Stimulated activated CD4-positive, alpha-beta T cell treated with anti-CD3 and anti-CD28 coated beads, Interleukin-15, amount 100 ng/mL, for 24 hours (primary cell): Measurements from ENCODE around the gene RAB27B.

Experiments used
- DNase-seq: peaks from one replicate; pipeline ENCODE4 v3.0.0-alpha.2; 2020

Gene RAB27B

GRCh38 chr18:54916507-54916906, 88.2 kb downstream of the RAB27B start:
- no peak for DNase-seq

GRCh38 chr18:54918060-54918459, 89.8 kb downstream of the RAB27B start:
- DNase-seq, result no peak

DNA sequence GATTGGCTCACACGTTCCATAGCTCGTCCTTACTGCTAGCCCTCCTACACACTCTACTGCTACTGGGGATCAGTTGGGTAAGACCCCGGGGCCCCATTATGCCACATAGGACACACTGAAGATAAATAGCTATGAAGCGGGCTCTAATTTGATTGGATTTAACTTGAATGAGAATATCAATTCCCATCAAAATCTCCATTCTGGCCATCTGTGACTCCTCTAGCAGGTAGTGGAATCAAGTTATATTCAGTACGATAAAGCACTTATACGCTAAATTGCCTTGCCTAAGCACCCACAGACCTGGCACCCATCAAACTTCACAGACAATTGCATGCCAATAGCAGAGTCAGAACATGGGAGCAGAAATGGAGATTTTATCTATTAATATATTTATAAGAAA, 91.1 kb downstream of the RAB27B start:
- DNase-seq, result no peak

GRCh38 chr18:54923339-54923956, 95.2 kb downstream of the RAB27B start:
- no peak for DNase-seq

- no peak for DNase-seq
These were observed 96.7 kb downstream of the RAB27B start for GRCh38 chr18:54924948-54925347.

DNA sequence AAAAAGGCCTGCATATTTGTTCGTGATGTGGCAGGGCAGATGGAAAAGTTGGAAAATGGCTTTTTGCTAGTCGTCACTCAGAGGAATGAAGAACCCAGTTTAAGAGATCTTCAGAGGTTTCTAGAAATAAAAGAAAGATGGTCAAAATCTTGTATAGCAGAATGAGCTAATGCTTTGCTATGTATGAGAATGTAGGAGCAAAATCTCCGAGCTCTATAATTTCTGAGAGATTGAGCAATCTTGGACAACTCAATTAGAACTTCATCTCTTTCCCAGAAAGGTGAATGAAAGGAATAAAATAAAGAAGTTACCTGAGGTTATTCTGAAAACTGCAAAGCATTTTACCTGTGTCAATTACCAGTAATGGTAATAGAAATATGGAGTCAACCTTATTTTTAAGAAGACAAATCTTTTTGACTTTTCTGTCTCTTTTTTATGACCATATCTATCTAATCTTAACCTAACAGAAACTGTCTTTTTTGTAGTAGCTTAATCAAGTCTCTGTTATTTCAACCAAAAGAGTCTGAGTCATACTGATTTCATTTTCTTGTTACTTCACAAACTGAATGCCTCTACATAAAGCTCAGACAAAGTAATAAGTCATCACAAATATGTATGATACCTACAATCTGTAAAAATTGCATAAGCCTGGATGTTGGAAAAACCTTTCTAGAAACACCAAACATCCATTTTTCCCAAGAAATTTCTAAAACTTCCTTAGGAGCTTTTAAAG, 98.5 kb downstream of the RAB27B start:
- no peak for DNase-seq

GRCh38 chr18:54928236-54928635, 100.0 kb downstream of the RAB27B start:
- no peak for DNase-seq

GRCh38 chr18:54931152-54931551, 102.9 kb downstream of the RAB27B start:
- no peak for DNase-seq

DNA sequence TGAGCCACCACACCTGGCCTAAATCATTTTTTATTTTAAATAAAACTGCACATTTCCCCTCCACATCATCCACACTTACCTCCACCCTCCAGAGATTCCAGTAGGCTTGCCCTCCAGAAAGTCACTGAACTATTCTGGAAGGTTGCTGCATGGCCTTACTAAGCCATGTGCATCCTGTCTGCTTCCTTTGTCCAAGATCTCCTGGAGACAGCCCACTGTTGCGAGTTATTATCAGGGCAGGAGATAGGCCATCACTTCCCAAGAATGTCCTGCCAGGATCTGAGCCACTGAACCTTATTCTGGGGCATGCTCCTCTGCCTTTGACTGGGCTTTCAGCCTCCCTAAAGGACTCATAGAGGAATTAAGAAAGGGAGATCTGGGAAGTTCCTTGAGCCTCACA, 104.2 kb downstream of the RAB27B start:
- DNase-seq, result no peak

DNA sequence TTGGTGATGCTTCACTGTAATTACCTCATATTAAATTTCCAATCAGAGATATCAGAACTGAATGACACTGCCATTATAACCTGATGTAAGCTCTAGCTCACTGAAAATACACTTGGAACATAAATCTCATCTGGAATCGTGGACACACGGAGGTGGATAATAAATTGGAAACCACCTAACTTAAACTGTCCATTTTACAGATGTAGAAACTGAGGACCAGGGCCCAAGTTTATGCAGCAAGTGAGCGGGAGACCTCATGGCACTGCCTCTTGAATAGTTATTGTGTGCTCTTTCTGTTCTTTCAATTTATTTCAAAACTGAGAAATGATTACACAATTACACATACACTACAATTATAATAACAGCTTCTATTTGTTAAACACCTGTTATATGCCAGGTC, 110.2 kb downstream of the RAB27B start:
- DNase-seq, result no peak

DNA sequence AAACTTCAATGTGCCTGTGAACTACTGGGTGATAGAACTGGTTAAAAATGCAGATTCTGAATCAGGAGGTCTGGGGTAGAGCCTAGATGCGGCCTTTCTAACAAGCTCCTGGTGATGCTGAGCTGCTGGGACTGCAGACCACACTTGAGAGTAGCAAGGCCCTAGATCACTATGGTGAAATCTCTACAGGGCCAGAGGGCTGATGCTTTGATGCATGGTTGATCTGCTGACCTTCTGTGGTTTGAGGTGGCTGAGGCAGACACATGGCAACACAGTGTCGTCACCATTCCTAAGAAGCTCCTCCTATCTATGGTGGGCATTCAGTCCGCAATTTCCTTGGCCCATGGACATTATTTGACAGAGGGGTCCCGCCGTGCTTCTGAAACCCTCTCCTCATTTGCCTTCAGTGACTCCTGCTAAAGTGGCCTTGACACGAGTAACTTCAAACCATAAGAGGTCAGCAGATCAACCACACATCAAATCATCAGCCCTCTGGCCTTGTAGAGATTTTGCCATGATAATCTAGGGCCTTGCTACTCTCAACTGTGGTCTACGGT, 111.2 kb downstream of the RAB27B start:
- DNase-seq, result no peak

- DNase-seq, result no peak
These were observed 113.9 kb downstream of the RAB27B start for GRCh38 chr18:54942144-54942543.

DNA sequence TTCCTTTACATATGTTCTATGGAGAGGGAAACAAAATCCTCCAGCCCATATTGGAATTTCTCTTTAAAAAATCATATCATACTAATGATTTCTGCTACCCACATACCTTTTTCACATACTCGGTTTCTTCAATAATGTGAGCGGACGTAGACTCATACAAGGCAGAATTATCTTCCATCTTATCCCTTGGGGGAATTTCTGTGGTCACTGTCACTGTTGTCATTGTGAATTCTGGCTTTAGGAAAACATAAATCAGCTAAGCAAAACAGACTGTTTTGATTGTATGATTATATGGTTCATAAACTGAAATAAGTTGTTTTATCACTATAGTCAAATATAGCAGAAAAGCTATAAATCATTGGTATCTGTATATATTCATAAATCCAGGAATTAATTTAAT, 114.3 kb downstream of the RAB27B start:
- no peak for DNase-seq
